NCI-H1105 treated with DMSO at 0.1 percent for 48 hours (cell line): ENCODE measurements around the gene ZNF578.
"Not testable (repeated sequence)": the region's sequence is repeated elsewhere in the genome, so short reads cannot be mapped to it uniquely, and the experiment has no call there.

Source experiments
- DNase-seq: peaks from one replicate; lab custom pipeline; 2025; lab: John Stamatoyannopoulos, UW

Gene ZNF578

DNA sequence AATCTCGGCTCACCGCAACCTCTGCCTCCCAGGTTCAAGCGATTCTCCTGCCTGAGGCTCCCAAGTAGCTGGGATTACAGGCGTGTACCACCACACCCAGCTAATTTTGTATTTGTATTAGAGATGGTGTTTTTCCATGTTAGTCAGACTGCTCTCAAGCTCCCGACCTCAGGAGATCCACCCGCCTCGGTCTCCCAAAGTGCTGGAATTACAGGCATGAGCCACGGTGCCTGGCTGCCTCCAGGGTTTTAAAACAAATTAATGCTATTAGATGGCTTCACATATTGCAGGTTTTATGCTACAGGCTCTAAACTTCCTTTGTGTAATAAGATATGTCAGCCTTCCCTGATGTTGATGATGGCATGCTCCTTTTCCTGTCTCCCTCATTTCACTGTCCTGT lies 108.3 kb downstream of the ZNF578 start:
- not testable (repeated sequence) for DNase-seq
